ENCODE data around the gene PXDN.

- TF ChIP-seq EZH2 (IDR thresholded peaks at IDR 0.05; ENCODE audit: borderline replicate concordance, low read length) (no peak), CTCF (conservative IDR thresholded peaks at IDR 0.05 in 1 of 2, IDR thresholded peaks at IDR 0.05 in 1 of 2; ENCODE audit: extremely low read depth in 1 of 2, insufficient read depth in 1 of 2, low read depth in 1 of 2, low read length in 2 of 2) (no peak)
Measured at GRCh38 chr2:1620081-1620480, 124.2 kb downstream of the PXDN start.

Measured in mammary epithelial cell (primary cell).